Measurements from ENCODE around the gene HDAC10.

- TF ChIP-seq CTCF (IDR thresholded peaks at IDR 0.05; ENCODE audit: low read depth, low read length) (no peak), EZH2phosphoT487 (IDR thresholded peaks at IDR 0.05; ENCODE audit: low read depth) (no peak)
Observed at GRCh38 chr22:50226875-50227165, 24.2 kb downstream of the HDAC10 start.

All from OCI-LY3 (cell line).